HG03097 (cell line): Measurements from ENCODE around the gene HSF4.

Experiments used
- ATAC-seq: cut with Tn5 transposase; IDR thresholded peaks from one replicate; pipeline ENCODE4 v1.9.1; 2021; ENCODE audit not compliant: unreplicated experiment, low FRiP score

HSF4 gene

GRCh38 chr16:67166110-67166547 is 1.6 kb downstream of the HSF4 start:
- no peak for ATAC-seq

DNA sequence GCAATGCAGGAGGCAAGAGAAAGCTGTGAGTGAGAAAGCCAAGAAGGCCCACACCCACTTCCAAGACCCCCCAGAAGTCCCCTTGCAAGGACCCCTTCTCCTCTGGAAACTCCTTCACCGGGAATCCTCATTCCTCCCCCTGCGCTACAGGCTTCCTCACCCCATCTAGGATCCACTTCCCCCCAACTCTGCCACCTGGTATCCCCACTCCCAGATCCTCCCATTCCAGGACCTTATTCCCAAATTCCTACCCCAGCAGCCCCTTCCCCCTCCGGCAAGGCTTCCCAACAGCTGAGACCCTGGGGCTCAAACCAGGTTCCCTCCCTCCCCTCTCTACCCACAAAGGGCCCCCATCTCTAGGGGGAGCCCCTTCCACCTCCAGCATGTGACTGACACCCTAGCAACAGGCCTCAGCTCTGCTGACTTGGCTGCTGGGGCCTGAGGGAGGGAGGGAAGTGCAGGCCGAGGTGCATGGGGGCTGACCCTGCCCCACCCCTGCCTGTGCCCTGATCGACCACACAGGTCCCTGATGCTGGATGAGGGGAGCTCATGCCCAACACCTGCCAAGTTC is 2.1 kb downstream of the HSF4 start:
- ATAC-seq: no peak

DNA sequence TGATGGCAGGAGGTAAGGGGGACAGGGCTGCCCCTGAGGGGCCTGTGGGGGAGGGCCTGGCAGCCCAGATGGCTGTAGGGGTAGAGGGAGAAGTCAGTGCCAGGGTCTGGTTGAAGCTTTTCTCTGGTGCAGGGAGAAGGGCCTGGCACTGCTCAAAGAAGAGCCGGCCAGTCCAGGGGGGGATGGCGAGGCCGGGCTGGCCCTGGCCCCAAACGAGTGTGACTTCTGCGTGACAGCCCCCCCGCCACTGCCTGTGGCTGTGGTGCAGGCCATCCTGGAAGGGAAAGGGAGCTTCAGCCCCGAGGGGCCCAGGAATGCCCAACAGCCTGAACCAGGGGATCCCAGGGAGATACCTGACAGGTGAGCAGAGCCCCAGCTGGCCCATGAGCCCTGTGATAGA is 3.0 kb downstream of the HSF4 start:
- ATAC-seq: no peak

GRCh38 chr16:67169011-67169451 is 4.5 kb downstream of the HSF4 start:
- ATAC-seq: no peak

- no peak for ATAC-seq
Measured at GRCh38 chr16:67169642-67170167, 5.2 kb downstream of the HSF4 start.

- ATAC-seq: no peak
Measured at GRCh38 chr16:67170168-67170948, 5.8 kb downstream of the HSF4 start, which contains the start of gene NOL3. Gene NOL3, plus strand, starts transcription at chr16:67170538.

DNA sequence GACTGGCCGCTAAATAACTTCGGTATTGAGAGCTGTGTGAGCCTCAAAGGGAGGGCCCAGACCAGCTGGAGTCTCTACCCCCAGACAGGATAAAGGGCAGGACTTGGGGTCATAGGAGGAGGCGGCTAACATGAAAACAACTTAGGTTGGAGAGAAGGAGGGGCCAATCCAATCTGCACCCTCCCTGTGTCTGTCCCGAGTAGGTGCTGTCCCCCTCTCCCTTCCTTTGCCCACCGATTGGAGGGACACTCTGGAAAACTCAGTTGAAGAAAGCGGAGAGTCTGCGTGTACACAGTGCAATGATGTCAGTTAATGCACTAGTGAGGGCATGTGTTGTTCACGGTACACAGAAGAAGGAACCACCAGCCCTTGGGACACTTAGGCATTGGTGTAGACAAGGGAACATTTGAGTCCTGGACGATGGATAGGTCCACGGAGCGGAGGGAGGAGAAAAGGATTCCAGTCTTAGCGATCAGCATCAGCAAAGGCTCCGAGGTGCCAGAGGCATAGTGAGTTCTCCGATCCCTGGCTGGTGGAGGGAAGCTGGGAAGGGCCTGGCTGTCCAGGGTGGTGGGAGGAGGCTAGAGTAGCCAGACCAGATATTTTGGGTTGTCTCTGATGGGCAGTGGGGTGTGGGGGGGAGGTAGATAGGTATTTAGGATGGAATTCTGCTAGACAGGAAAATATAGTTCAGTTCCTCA is 6.6 kb downstream of the HSF4 start:
- no peak for ATAC-seq

DNA sequence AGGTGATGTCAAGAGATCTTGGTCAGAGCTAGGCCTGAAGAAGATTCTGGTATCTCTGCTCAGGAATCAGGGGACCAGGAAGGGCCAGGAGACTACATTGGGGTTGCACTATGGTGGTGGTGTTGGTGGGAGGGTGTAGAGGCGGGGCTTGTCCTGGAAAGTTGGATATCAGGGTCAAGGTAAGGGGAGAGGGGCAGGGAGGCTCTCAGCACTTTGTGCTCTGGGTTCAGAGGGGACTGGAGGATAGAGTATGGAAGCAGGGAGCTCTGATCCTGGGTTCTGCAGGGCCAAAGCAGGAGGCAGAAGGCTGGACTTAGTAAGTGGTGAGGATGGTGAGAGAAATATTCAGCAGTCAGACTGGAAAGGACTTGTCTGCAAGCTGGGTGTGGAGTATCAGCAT is 8.8 kb downstream of the HSF4 start:
- ATAC-seq: no peak

DNA sequence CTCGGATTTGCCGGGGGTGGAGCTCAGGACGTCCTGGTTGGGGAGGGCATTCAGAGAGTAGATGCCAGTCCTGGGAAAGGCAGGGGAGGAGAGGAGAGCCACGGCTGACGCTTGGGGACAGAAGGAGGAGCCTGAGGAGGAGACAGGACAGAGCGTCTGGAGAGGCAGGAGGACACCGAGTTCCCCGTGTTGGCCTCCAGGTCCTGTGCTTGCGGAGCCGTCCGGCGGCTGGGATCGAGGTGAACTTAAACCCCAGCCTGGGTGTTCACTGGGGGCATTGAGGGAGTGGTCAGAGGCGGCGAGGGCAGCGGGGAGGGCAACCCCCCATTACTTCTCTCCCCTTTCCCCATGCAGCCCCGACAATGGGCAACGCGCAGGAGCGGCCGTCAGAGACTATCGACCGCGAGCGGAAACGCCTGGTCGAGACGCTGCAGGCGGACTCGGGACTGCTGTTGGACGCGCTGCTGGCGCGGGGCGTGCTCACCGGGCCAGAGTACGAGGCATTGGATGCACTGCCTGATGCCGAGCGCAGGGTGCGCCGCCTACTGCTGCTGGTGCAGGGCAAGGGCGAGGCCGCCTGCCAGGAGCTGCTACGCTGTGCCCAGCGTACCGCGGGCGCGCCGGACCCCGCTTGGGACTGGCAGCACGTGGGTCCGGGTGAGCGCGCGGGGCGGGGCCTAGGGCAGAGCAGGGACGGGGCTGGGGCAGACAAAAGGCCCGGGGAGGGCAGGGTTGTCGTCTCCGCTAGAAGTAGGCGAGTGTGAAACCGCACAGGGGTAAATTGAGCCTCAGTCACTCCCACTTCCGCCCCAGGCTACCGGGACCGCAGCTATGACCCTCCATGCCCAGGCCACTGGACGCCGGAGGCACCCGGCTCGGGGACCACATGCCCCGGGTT is 9.5 kb downstream of the HSF4 start:
- ATAC-seq: no peak

DNA sequence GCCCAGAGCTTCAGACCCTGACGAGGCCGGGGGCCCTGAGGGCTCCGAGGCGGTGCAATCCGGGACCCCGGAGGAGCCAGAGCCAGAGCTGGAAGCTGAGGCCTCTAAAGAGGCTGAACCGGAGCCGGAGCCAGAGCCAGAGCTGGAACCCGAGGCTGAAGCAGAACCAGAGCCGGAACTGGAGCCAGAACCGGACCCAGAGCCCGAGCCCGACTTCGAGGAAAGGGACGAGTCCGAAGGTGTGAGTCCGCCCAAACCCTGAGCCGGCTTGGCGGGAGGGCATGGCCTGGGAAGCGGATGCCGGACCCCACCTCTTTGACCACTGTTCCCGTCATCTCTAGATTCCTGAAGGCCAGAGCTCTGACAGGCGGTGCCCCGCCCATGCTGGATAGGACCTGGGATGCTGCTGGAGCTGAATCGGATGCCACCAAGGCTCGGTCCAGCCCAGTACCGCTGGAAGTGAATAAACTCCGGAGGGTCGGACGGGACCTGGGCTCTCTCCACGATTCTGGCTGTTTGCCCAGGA is 10.2 kb downstream of the HSF4 start:
- ATAC-seq: no peak

- ATAC-seq: no peak
Measured at GRCh38 chr16:67176662-67177061, 12.1 kb downstream of the HSF4 start.

GRCh38 chr16:67177743-67178699 is 13.5 kb downstream of the HSF4 start:
- ATAC-seq: no peak

DNA sequence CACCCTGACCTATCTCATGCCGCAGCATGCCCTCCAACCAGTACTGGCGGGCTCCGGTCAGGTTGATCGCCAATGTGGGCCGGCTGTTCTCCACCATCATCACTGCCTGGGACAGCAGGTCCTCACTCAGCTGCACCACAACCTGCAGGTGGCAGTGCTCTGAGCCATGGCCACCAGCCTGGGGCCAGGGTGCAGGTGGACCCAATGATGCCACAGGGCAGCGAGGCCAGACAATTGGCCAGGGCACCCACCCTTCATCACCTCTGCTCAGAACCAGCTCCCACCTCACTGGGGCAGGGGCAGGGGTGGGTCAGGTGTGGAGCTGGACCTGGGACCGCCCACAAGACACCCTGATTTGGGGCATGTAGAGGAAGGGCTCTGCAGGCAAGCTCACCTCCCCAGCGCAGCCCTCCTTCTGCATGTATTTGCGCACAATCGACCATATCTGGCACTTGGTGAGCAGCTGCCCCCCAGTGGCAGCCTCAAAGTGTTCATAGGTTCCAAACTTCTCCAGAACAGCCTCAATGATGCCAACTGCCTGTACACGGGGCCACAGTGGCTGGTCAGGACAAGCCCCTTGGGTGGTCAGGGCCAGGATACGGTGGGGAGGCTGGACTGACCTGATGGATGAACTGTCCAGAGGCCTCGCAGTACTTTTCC is 15.0 kb downstream of the HSF4 start:
- no peak for ATAC-seq

- no peak for ATAC-seq
Measured at GRCh38 chr16:67180166-67180565, 15.6 kb downstream of the HSF4 start.

DNA sequence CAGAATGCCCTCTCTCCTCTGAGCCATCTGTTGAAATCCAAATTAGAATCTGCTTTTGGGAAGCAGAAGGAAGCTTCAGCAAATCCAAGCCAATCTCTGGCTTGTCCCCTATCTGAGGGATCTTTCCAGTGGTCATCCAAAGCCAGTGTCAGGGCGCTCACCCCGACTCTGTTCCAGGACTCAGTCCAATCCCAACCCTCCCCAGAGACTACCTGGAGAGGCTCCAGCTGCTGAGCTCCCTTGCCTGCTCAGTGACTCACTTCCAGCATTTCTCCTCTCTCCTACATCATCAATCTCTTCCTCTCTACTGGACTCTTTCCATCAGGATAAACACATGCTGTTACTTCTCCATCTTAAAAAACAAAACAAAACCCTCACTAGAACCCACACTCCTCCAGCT is 16.8 kb downstream of the HSF4 start:
- ATAC-seq: no peak

- no peak for ATAC-seq
Measured at GRCh38 chr16:67182288-67182687, 17.7 kb downstream of the HSF4 start.

DNA sequence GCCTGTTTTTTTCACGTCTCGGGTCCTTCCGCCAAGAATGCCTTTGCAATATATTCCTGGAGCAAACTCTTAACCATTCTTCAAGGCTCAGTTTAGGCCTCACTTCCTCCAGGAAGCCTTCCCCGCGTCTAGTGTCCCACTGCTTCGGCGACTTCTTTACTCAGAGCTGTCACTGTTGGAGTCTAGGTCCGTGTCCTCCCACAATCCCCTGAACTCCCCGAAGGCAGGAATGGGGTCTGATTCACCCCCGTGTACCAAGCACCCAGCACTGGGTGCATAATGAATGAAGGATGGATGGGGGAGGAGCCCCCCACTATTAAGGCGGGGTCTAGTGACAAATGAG is 18.7 kb downstream of the HSF4 start:
- ATAC-seq: no peak

DNA sequence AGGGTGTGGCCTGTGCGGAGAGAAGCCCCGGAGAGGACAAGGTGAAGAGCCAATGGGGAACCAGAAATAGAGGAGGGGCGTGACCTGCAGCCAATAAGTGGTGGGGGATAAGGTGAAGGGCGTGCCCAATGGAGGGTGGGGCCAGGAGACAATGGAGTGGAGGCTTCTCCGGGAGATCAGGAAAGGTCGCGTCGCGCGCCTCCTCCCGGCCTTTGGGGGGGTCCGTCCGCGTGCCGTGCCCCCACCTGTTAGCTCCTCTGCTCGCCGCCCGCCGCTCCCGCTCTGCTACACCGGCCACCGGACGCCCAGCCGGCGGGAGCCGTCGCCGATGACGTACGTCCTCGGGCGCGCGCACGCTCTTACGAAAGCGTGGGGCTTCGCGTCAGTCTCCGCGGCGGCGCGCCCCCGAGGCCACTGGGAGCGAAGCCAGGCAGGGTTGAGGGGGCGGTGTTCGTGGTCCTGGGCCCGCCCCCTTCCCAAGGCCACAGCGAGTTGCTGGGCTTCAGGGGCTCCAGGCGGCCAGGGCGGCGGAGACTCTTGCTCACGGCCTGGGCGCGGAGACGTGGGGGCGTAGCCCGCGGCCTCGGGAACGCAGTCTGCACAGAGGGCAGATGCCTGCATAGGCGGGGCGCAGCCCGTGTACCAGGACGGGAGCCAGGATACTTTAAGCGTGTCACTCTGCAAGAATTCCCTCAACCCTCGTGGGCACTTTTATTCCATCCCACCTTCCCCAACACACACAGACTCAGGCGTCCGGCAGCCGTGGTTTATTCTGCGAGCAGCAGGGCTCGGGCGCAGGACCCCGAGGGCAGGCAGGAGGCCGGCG is 19.3 kb downstream of the HSF4 start, which contains the start of gene MATCAP1:
TSS of gene MATCAP1 (minus strand) at position 337 of the 826 bp plus-strand sequence. CDS start 3,353 bp downstream, outside the sequence.
- ATAC-seq: peak; percentile 70
